RWPE1 (cell line): ENCODE data around the gene TCHH.

ENCODE experiments used
- CTCF ChIA-PET: fragments of 350-600 bp; sonication (Branson Sonifier 250); formaldehyde crosslinking; extraction: SDS; loops from one replicate; lab custom pipeline; 2021; lab: Yijun Ruan, JAX
- POLR2A ChIA-PET: fragments of 400-600 bp; formaldehyde crosslinking; extraction: SDS; loops from one replicate; lab custom pipeline; 2020; ENCODE audit warnings: antibody characterized with exemption; ENCODE audit not compliant: low non-redundant PET; lab: Yijun Ruan, JAX
- DNase-seq: peaks from one replicate; pipeline ENCODE4 v3.0.0; 2012; ENCODE audit warnings: low spot score
- H3K27ac ChIP-seq: fragments of 450-650 bp; 2 replicates; pipeline ENCODE4 v1.5.1; 2017
- CTCF ChIP-seq: fragments of 450-650 bp; conservative IDR thresholded peaks from 2 replicates; pipeline ENCODE4 v1.5.1; 2017; ENCODE audit warnings: low read depth, mild to moderate bottlenecking

TCHH gene

GRCh38 chr1:152109231-152109997 lies 5.8 kb downstream of the TCHH start:
- no peak for DNase-seq
- no peak for TF ChIP-seq CTCF
- peak overlapping the region; percentile 56; the same call in 1 of the 2 replicates for H3K27ac ChIP-seq
- CTCF ChIA-PET: interaction anchor here (0.6 to 2.4 kb wide), 8 partner anchors 8 to 438 kb away, joined by 3 to 10 read pairs (median 4); no protein-coding TSS in a partner anchor
- POLR2A ChIA-PET: no interaction called here

GRCh38 chr1:152108882-152109222 lies 6.4 kb downstream of the TCHH start:
- POLR2A ChIA-PET: no interaction called here
- CTCF ChIA-PET: interaction anchor here (0.6 to 2.4 kb wide), 6 partner anchors 9 to 350 kb away, joined by 3 to 9 read pairs (median 4); no protein-coding TSS in a partner anchor
- DNase-seq: no peak
- no peak for TF ChIP-seq CTCF
- H3K27ac ChIP-seq: peak overlapping the region; percentile 56

- ChIA-PET POLR2A (interaction anchor here (0.7 kb wide), 1 partner anchor 18 kb away, joined by 4 read pairs; no protein-coding TSS in a partner anchor), CTCF (interaction anchor here (0.6 to 2.4 kb wide), 11 partner anchors 10 to 352 kb away, joined by 3 to 9 read pairs (median 3); partner anchors contain the start of gene THEM4)
- no peak for DNase-seq
- peak overlapping the region; percentile 56 for H3K27ac ChIP-seq
- TF ChIP-seq CTCF: no peak
Observed at GRCh38 chr1:152107984-152108881, 7.0 kb downstream of the TCHH start.

- peak overlapping the region; percentile 56 for H3K27ac ChIP-seq
- ChIA-PET CTCF (interaction anchor here (0.7 to 2.4 kb wide), 7 partner anchors 11 to 351 kb away, joined by 3 to 9 read pairs (median 4); partner anchors contain the start of gene THEM4), POLR2A (interaction anchor here (0.7 kb wide), 1 partner anchor 17 kb away, joined by 4 read pairs; no protein-coding TSS in a partner anchor)
- no peak for DNase-seq
- TF ChIP-seq CTCF: no peak
Observed at GRCh38 chr1:152107031-152107983, 7.9 kb downstream of the TCHH start.

- TF ChIP-seq CTCF: no peak
- CTCF ChIA-PET: interaction anchor here (0.6 to 0.7 kb wide), 2 partner anchors 51 to 399 kb away, joined by 3 read pairs; no protein-coding TSS in a partner anchor
- no peak for DNase-seq
- H3K27ac ChIP-seq: no peak overlapping the region
- POLR2A ChIA-PET: no interaction called here
Observed at GRCh38 chr1:152104854-152105253, 10.4 kb downstream of the TCHH start.
